HTR-8/SVneo (cell line): Measurements from ENCODE around the gene EPN1.

ENCODE experiments used
- DNase-seq: peaks from one replicate; pipeline ENCODE4 v3.0.0; 2011; ENCODE audit warnings: low spot score, mixed read lengths; ENCODE audit not compliant: insufficient read length
- FAIRE-seq: peaks from 2 replicates; lab custom pipeline; 2011; peaks lifted over from hg19 to GRCh38; lab: Jason Lieb, UNC

Gene EPN1

GRCh38 chr19:55690109-55690768, 15.2 kb downstream of the EPN1 start:
- FAIRE-seq: no peak

GRCh38 chr19:55690769-55691545, 15.9 kb downstream of the EPN1 start:
- no peak for FAIRE-seq
- DNase-seq: no peak

More at GRCh38 chr19:55690109-55690768, 15.2 kb downstream of the EPN1 start:
- DNase-seq: no peak

GRCh38 chr19:55691561-55692481, 16.8 kb downstream of the EPN1 start:
- DNase-seq (no peak), FAIRE-seq (no peak)

- DNase-seq (no peak), FAIRE-seq (no peak)
Observed at GRCh38 chr19:55692681-55693081, 17.7 kb downstream of the EPN1 start.

GRCh38 chr19:55693336-55693974, 18.4 kb downstream of the EPN1 start:
- FAIRE-seq (no peak), DNase-seq (no peak)

GRCh38 chr19:55694241-55694655, 19.2 kb downstream of the EPN1 start:
- no peak for DNase-seq
- FAIRE-seq: no peak

- FAIRE-seq: no peak
Observed at GRCh38 chr19:55694656-55695491, 19.8 kb downstream of the EPN1 start.

GRCh38 chr19:55695511-55696290, 20.7 kb downstream of the EPN1 start:
- no peak for FAIRE-seq
- DNase-seq: no peak

More at GRCh38 chr19:55694656-55695491, 19.8 kb downstream of the EPN1 start:
- no peak for DNase-seq

- DNase-seq (no peak), FAIRE-seq (no peak)
Observed at GRCh38 chr19:55696301-55697068, 21.5 kb downstream of the EPN1 start.

- FAIRE-seq (no peak), DNase-seq (no peak)
Observed at GRCh38 chr19:55697069-55697440, 22.0 kb downstream of the EPN1 start.

GRCh38 chr19:55697698-55698097, 22.7 kb downstream of the EPN1 start:
- FAIRE-seq (no peak), DNase-seq (no peak)

GRCh38 chr19:55698256-55698655, 23.2 kb downstream of the EPN1 start:
- DNase-seq (no peak), FAIRE-seq (no peak)

GRCh38 chr19:55699221-55699620, 24.2 kb downstream of the EPN1 start:
- no peak for FAIRE-seq
- no peak for DNase-seq

GRCh38 chr19:55700813-55701212, 25.8 kb downstream of the EPN1 start:
- DNase-seq: no peak
- no peak for FAIRE-seq

GRCh38 chr19:55702131-55702627, 27.2 kb downstream of the EPN1 start:
- FAIRE-seq: no peak
- no peak for DNase-seq

- DNase-seq: no peak
- FAIRE-seq: no peak
Observed at GRCh38 chr19:55703790-55704215, 28.8 kb downstream of the EPN1 start.

- no peak for FAIRE-seq
Observed at GRCh38 chr19:55704494-55705245, 29.6 kb downstream of the EPN1 start.

More at GRCh38 chr19:55704494-55705245, 29.6 kb downstream of the EPN1 start:
- DNase-seq: no peak
